Measurements from ENCODE around the gene CCM2.
"Not testable (repeated sequence)": the region's sequence is repeated elsewhere in the genome, so short reads cannot be mapped to it uniquely, and the experiment has no call there.

CCM2 gene

DNA sequence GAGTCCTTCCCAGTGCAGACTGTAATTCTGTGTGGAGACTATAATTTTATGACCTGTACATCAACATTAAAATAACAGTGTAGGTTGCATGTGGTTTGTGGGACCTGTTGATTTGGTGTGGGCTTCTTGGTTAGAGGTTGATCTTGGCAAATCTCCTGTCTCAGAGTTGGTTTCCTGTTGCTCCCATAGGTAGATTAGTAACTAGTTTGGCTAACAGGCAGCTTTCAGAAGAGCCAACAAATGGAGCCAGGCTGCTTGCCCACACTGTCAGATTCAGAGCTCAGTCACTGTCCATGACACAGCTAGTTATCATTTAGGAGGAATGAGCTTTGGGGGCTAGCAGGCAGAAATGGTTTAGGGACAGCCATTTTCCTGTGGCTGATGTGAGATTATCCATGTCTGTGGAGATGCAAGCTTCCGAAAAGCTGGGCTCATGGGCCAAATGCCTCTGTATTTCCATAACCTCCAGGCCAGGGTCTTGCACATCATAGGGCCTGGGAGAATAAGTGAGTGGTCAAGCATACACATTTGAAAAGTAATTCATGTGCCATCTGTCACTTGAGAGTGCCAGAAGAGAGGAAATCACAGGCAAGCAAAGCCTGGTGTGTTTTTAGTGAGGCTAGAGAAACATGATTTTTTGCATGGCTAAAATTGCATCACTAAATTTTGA, 33.4 kb downstream of the CCM2 start:
- no peak for DNase-seq (ENCODE audit: low read depth in 1 of 2, low spot score in 1 of 2)

DNA sequence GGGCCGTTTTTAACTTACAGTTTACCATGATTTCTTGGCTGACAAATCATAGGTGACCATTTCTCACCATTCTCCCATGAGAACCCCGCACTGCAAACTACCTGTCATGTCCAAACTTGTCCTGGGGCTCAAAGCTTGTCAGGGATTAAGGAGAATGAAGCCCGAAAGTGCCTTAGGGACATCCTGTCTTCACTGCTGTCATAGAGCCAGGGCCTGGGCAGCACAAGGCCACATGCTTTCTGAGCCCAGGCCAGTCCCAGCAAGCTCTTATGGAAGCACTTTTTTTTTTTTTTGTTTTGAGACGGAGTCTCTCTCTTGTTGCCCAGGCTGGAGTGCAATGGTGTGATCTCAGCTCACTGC, 33.9 kb downstream of the CCM2 start:
- no peak for DNase-seq (ENCODE audit: low read depth in 1 of 2, low spot score in 1 of 2)

DNA sequence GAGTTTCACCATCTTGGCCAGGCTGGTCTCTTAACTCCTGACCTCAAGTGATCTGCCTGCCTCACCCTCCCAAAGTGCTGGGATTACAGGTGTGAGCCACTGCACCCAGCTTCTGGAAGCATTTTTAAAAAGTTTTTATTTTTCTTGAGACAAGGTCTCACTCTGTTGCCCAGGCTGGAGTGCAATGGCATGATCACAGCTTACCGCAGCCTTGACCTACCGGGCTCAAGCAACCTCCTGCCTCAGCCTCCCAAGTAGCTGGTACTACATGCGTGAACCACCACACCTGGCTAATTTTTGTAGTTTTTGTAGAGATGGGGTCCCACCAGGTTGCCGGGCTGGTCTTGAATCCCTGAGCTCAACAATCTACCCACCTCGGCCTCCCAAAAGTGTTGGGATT, 34.7 kb downstream of the CCM2 start:
- not testable (repeated sequence) for DNase-seq (ENCODE audit: low read depth in 1 of 2, low spot score in 1 of 2)

DNA sequence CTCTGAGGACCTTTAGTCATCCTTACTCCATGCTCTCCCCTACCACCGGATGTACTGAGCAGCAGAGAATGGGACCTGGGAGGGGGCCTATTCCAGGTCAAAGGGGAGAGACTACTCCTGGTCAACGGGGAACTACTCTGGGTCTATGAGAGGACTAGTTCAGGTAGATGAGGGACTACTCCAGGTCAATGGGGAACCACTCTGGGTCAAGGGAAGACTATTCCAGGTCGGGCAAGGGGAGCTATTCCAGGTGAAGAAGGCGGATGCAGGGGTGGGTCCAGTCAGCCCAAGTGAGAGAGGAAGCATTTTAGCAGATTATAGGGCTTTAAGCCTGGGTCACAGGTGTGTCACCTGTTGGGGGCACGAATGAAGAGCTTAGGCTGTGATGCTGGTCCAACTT, 35.4 kb downstream of the CCM2 start:
- no peak for DNase-seq (ENCODE audit: low read depth in 1 of 2, low spot score in 1 of 2)

DNA sequence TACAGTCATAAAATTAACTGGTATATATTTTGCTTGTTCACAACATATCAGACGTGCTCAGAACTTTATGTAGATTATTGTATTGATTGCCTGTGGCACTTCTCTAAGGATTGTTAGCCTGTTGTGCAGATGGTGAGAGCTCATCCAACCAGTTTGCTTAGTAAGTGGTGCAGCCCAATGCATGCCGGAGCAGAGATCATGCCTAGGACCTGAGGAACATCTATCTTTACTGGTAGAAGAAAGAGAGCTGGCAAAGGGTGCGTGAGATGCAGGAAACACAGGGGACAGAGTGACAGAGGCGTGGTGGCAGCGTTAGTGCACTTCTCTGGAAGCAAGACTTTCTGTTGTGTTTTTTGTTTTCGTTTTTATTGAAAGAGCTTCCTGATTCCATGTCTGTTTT, 35.9 kb downstream of the CCM2 start:
- no peak for DNase-seq (ENCODE audit: low read depth in 1 of 2, low spot score in 1 of 2)

DNA sequence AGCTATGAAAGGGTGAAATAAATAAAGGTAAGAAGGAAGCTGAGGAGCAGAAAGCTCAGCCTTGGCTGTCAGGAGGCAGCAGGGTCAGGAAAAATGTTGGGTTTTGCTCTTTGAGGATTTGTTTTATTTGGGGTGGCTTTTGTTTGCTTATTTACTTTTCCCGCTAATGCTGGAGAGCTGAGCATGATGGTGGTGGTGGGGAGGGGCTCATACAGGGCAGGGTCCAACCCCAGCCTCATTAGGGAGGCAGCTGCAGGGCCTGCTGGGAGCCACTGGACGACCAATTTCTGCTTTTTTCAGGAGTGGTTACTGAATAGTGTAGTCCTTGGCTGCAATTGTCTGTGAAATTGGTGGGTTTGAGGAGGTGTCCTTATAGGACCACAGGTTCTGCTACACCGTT, 36.3 kb downstream of the CCM2 start:
- no peak for DNase-seq (ENCODE audit: low read depth in 1 of 2, low spot score in 1 of 2)

DNA sequence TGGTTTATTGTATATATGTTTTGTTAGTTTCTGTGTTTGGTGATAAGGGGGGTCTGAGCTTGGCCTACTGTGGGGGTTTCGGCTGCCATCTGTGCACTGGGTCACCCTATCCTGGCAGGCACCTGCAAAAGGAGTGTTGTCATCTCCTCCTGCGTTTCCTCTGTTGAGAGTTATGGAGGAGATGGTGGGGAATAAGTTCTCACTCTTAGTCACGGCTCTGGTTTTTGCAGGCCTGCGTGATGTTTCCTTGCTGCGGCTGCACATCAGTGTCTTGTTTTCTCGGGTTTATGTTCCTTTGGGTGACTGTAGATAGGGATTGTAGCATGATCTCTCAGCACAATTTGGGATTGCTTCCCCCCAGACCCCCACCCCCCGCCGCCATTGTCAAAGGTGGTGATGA, 36.8 kb downstream of the CCM2 start:
- DNase-seq (ENCODE audit: low read depth in 1 of 2, low spot score in 1 of 2): no peak

DNA sequence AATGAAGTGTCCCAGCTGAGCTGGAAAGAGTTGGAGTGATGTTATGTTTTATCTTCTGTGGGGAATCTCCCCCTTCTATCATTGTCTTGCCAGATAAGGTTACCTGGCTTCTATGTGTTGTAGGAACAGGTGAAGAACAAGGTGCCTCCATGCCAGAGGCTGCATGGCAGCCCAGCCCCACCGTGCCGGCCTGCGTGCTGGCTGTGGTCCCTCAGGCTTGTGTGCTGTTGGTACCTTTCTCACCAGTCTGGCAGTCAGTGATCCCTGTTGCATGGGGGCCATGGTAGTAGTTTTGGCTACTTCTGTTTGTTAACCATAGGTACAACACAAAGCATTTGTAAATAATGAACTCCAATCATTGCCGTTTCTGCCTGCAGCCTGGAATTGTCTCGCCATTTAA, 37.9 kb downstream of the CCM2 start:
- DNase-seq (ENCODE audit: low read depth in 1 of 2, low spot score in 1 of 2): no peak

DNA sequence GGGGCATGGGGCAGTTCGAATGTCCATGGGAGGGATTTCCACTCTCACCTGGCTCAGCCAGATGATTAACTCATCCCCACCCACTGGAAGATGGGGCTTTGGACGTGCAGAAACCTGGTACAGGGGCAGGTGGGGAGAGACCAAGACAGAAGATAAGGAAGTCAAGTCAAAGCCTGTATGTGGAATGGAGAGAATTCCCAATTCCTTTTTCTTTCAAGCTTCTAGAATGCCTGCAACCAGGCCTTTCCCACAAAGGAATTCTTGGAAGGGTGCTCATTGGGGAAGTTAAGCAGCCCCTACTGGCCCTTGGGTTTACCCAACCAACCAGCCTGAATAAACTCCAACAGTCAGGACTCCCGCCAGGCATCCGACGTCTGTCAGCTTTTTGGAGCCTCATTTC, 39.1 kb downstream of the CCM2 start:
- DNase-seq (ENCODE audit: low read depth in 1 of 2, low spot score in 1 of 2): no peak

DNA sequence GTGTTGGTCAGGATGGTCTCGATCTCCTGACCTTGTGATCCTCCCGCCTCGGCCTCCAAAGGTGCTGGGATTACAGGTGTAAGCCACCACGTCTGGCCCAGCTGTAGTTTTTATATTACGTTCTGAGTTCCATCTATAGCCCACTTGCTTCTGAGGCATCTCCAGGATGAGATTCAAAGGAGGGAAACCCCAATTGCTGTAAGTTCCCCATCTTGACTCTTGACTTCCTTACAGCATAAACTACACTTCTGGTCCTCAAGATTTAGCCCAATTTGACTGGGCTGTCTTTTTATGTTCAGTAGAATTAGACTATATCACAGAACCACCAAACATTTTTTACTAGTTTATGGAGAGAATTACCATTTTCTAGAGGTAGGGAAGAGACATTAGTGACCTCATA, 44.3 kb downstream of the CCM2 start:
- no peak for DNase-seq (ENCODE audit: low read depth in 1 of 2, low spot score in 1 of 2)

DNA sequence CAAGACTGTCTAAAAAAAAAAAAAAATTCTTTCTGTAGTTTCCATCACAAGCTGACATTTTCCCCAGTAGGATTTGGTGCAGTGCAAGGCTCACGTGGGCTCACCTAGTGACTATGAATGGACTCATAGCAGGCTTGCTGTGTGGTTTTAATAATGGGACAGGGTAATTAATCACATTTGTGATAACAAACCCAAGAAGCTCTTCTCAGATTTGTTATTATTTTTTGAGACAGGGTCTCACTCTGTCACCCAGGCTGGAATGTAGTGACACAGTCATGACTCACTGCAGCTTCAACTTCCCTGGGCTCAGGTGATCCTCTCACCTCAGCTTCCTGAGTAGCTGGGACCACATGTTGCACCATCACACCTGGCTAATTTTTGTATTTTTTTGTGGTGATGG, 48.7 kb downstream of the CCM2 start:
- no peak for DNase-seq (ENCODE audit: low read depth in 1 of 2, low spot score in 1 of 2)

DNA sequence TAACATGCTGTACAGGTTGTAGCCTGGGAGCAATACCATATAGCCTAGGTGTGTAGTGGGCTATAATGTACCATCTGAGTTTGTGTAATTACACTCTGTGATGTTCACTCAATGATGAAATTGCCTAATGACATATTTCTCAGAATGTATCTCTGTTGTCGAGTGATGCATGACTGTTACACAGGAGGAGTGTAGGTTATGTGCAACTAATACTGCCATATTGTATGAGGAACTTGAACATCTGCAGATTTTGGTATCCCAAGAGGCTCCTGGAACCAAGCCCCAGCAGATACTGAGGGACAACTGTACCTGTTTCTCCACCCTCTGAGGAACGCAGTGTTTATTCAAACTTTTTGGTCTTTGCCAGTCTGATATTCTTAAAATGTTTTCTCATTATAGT, 50.2 kb downstream of the CCM2 start:
- no peak for DNase-seq (ENCODE audit: low read depth in 1 of 2, low spot score in 1 of 2)

DNA sequence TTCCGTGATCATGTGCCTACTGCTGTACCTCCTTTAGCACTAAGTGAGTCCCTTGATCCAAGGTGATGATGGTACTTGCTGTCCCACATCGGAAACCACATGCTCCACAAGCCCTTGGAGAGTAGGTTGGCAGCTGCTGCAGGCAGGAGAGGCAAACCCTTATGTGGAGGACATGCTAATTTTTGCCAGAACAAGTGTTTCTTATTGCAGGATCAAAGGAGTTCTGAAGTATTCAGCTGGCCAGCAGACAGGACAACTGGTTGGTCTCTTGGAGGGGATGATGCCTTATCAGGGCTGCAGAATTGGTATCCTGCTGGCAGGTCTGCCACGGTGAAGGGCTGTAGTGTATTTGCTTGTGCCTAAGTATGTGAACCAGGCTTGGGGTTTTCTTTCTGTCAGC, 52.0 kb downstream of the CCM2 start:
- DNase-seq (ENCODE audit: low read depth in 1 of 2, low spot score in 1 of 2): no peak

DNA sequence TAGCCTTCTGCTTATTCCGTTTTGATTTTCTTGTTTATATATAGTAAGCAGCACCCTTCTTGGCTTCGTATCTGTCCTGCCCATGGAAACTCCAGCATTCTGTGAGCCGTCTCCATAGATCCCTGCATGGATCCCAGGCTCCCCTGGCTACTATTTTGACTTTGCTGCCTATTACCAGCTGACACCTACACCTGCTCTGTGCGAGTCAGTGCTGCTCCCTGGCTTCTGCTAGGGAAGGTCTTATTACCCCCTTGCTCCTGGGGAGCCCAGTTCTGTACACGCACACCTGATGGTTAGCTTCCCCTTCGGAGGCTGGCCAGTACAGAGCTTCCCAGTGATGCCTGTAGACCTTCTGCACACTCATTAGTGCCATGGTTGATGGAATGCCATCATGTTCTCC, 53.4 kb downstream of the CCM2 start:
- DNase-seq (ENCODE audit: low read depth in 1 of 2, low spot score in 1 of 2): no peak

DNA sequence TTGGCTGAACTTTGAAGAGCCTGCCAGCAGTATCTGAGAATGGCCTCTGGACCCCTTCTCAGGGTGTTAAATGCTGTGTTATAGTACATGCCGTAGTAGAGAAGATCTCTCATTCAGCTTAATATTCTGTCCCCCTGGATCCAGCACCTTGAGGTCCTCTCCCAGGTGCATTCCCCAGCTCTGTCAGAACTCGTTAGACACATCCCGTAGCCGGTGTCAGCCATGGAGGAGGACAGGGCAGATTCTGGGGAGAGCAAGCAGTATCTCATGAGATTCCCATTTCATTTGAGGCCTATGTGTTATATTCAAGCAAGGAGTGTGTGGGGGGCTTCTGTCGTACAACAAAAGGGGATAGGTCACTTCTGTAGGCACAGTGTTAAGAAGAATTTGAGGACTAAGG, 53.9 kb downstream of the CCM2 start:
- DNase-seq (ENCODE audit: low read depth in 1 of 2, low spot score in 1 of 2): no peak

DNA sequence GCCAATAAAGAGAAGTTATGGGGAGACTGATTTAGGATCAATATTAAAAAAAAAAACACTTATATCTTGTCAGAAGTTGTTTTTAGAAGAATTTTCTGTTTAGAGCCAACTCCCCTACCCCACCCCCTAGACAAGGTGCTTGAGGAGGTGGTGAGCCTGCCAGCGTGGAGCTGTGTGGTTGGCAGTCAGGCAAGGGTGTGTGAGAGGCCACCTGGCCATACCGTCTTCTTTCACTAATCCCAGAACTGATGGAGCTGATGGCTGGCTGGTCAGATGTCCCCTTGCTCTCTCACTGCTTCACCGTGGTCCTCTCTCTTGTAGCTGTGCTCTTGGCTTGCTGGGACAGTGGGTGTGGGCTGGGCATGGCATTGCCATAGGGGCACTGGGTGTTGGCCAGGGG, 54.4 kb downstream of the CCM2 start:
- no peak for DNase-seq (ENCODE audit: low read depth in 1 of 2, low spot score in 1 of 2)

DNA sequence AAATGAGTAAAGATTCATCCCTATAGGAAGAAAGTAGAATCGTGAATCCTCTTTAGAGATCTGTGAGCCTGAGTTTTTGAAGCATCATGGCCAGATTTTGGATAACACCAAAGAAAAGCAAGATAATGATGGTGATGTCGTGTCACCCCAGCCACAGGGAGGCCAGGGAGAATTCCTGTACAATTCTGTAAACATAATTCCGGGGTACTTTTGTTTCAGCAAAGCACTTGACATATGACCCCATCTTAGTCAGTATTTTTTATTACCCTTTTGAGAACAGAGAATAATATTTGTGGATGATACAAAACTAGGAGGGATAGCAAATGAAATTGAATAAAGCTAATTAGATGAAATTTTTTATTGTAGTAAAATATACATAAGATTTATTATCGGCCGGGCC, 55.0 kb downstream of the CCM2 start:
- DNase-seq (ENCODE audit: low read depth in 1 of 2, low spot score in 1 of 2): no peak

DNA sequence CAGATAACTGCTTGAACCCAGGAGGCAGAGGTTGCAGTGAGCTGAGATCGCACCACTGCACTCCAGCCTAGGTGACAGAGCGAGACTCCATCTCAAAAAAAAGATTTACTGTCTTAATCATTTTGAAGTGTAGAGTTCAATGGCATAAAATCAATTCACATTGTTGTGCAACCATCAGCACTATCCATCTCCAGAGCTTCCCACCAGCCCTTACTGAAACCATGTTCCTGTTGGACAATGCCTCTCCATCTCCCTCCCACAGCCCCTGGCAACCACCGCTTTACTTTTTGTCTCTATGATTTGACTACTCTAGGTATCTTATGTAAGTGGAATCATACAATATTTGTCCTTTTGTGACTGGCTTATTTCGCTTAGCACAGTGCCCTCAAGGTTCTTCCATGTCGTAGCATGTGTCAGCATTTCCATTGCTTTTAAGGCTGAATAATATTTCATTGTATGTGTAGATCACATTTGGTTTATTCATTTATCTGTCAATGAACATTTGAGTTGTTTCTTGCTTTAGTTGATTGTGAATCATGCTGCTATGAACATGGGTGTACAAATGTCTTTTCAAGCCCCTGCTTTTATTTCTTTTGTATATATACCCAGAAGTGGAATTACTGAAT, 55.7 kb downstream of the CCM2 start:
- DNase-seq (ENCODE audit: low read depth in 1 of 2, low spot score in 1 of 2): no peak

DNA sequence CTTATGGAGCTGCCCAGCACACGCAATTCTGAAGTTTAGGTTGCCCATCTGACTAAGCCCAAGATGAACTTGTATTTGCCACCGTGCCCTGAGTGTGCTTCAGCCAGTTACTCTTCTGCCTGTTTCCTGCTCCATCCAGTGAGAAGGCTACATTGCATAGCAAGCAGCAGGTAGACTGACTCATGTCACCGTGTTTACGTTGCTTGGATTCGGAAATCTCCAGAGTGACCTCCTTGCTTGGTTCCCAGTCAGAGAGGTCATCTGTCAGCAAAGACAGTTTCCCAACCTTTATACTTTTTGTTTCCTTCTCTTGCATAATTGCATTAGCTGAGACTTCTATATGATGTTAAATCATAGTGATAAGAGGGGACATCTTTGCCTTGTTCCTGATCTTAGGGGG, 57.9 kb downstream of the CCM2 start:
- no peak for DNase-seq (ENCODE audit: low read depth in 1 of 2, low spot score in 1 of 2)

DNA sequence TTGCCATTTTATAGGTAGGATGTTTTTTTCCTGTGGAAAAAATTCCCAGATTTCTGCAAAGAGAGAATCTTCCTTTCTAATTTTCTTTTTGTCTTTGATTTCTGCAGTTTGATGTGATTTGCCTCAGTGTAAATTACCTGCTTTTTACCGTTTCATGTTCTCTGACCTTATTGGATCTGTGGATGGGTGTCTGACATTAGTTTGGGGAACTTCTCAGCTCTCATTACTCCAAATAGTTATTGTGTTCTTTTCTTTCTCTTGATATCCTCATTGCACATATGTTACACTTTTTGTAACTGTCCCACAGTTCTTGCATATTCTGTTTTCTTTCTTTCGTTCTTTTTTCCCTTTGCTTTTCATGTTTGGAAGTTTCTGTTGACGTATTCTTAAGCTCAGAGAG, 60.3 kb downstream of the CCM2 start:
- DNase-seq (ENCODE audit: low read depth in 1 of 2, low spot score in 1 of 2): no peak

DNA sequence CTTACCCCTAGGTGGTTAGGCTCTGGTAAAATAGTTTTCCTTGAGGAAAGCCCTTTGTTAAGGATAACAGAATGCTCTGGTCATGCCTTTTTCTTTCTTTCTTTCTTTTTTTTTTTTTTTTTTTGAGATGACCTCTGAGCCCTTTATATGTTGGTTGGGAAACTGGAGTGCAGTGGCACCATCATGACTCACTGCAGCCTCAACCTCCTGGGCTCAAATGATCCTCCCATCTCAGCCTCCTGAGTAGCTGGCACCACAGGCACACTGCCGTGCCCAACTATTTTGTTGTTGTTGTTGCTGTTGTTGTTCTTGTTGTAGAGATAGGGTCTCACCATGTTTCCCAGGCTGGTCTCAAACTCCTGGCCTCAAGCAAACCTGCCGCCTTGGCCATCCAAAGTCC, 61.4 kb downstream of the CCM2 start:
- no peak for DNase-seq (ENCODE audit: low read depth in 1 of 2, low spot score in 1 of 2)

DNA sequence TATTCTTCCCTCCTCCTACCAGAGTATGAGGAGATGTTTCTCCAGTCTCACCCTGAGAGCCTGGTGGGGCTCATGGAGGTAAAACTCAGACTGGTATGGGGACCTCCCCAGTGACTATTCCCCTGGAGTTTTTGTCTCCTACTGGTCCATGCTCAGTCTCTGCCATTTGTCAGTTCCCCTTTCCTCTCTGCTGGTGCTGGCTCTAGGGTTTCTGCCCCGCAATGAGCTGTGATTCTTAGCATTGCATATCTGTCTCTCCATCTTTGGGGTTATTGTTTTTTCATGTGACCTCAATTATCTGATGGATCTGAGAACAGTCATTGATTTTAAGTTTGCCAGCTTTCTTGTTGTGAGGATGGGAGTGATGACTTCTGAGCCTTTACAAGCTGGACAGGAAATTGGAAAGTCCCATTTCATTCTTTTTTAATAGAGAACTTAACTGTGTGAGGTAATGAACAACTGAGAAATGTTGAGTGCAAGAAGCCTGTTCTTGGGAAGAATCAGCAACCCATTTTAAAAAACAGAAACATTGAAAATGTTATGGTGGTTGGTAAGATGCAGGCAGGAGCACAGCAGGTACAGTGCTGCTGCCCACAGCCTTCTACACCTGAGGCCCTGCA, 61.9 kb downstream of the CCM2 start:
- no peak for DNase-seq (ENCODE audit: low read depth in 1 of 2, low spot score in 1 of 2)

All from stimulated activated CD4-positive, alpha-beta T cell treated with anti-CD3 and anti-CD28 coated beads, Interleukin-15, amount 100 ng/mL, for 1 hour (primary cell).